SH-SY5Y (cell line): Measurements from ENCODE around the gene ATP9B.

Experiments used
- GATA2 ChIP-seq: IDR thresholded peaks from 2 replicates; pipeline ENCODE4 v1.6.1; 2011; ENCODE audit warnings: mild to moderate bottlenecking, low read depth, low read length
- GATA3 ChIP-seq: IDR thresholded peaks from 2 replicates; pipeline ENCODE4 v1.6.1; 2011; ENCODE audit warnings: low read depth, mild to moderate bottlenecking, low read length, moderate library complexity

GRCh38 chr18:79178113-79178531 lies 108.9 kb downstream of the ATP9B start:
- TF ChIP-seq GATA2, result no peak
- no peak for TF ChIP-seq GATA3
